A549 (cell line): ENCODE results near the gene SPATA16.

Experiments used
- MAZ ChIP-seq: fragments of 150-350 bp; IDR thresholded peaks from 2 replicates; pipeline ENCODE4 v1.6.1; 2014; ENCODE audit warnings: antibody characterized with exemption, low read depth, low read length, borderline replicate concordance
- POLR2A ChIP-seq: IDR thresholded peaks from 2 replicates; pipeline ENCODE4 v1.6.1; 2012; ENCODE audit warnings: mild to moderate bottlenecking, low read length
- RFX5 ChIP-seq: fragments of 450-650 bp; IDR thresholded peaks from 2 replicates; pipeline ENCODE4 v1.7.1; 2014; ENCODE audit warnings: antibody characterized with exemption, mild to moderate bottlenecking, moderate library complexity
- RNF2 ChIP-seq: fragments of 200-600 bp; sonication (generic); IDR thresholded peaks from 2 replicates; pipeline ENCODE4 v1.6.1; 2016; ENCODE audit warnings: low read depth, mild to moderate bottlenecking, antibody characterized with exemption, moderate library complexity, borderline replicate concordance
- SREBF2 ChIP-seq: fragments of 450-650 bp; IDR thresholded peaks from 2 replicates; pipeline ENCODE4 v1.6.1; 2014; ENCODE audit warnings: mild to moderate bottlenecking, moderate library complexity
- TF ChIP-seq, protein P1 (sequence below): fragments of >200 bp; sonication (Bioruptor Twin); formaldehyde crosslinking; IDR thresholded peaks from 3 replicates; pipeline ENCODE4 v1.5.1; 2016
- TF ChIP-seq, protein P2 (sequence below): IDR thresholded peaks from 2 replicates; pipeline ENCODE4 v1.6.1; 2012

DNA sequence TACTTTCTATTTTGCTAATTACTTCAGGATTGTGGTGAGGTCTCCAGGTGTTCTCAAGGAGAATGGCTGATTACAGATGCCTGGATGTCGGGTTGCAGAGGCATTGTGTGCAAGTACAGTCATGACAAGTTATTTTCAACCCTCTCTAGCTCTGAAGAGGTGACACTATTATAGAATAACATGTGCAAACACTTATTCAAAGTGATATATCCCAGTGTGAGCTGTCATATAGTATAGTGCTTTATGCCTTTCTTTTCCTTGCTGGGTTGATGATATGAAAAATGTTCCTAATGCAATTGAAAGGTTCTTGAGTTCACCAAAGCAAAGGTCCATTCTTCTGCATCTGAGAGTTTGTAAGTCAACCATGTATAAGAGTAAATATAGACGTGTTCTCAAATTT is 167.2 kb downstream of the SPATA16 start:
- TF ChIP-seq RFX5 (no peak), MAZ (no peak), POLR2A (no peak), SREBF2 (no peak), RNF2 (no peak)
- TF ChIP-seq, protein P1, sequence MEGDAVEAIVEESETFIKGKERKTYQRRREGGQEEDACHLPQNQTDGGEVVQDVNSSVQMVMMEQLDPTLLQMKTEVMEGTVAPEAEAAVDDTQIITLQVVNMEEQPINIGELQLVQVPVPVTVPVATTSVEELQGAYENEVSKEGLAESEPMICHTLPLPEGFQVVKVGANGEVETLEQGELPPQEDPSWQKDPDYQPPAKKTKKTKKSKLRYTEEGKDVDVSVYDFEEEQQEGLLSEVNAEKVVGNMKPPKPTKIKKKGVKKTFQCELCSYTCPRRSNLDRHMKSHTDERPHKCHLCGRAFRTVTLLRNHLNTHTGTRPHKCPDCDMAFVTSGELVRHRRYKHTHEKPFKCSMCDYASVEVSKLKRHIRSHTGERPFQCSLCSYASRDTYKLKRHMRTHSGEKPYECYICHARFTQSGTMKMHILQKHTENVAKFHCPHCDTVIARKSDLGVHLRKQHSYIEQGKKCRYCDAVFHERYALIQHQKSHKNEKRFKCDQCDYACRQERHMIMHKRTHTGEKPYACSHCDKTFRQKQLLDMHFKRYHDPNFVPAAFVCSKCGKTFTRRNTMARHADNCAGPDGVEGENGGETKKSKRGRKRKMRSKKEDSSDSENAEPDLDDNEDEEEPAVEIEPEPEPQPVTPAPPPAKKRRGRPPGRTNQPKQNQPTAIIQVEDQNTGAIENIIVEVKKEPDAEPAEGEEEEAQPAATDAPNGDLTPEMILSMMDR: no peak
- TF ChIP-seq, protein P2, sequence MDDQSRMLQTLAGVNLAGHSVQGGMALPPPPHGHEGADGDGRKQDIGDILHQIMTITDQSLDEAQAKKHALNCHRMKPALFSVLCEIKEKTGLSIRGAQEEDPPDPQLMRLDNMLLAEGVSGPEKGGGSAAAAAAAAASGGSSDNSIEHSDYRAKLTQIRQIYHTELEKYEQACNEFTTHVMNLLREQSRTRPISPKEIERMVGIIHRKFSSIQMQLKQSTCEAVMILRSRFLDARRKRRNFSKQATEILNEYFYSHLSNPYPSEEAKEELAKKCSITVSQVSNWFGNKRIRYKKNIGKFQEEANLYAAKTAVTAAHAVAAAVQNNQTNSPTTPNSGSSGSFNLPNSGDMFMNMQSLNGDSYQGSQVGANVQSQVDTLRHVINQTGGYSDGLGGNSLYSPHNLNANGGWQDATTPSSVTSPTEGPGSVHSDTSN: no peak
